Activated CD8-positive, alpha-beta memory T cell treated with anti-CD3 and anti-CD28 coated beads, Interleukin-2, amount 50 U/mL, for 4 hours (primary cell): ENCODE data around the gene SLC35F1.
"Not testable (repeated sequence)": the region's sequence is repeated elsewhere in the genome, so short reads cannot be mapped to it uniquely, and the experiment has no call there.

Experiments
- DNase-seq: peaks from one replicate; pipeline ENCODE4 v3.0.0-alpha.2; 2020

Gene SLC35F1

DNA sequence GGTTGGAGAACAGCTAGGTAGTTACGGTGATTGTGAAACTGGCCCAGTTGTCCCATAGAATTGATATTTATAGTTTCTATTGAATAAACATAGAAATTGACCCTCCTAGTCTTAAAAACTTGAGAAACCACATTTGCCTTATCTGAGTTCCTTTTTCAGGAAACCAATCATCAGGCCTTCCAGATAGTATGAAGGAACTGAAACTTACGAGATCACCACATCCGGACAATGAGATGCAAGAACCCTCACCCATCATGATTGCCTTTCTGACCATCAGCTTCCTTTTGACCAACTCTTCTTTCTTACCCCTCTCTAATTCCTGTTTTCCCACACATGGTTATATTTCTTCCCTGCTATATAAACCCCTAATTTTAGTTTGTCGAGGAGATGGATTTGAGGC is 21.8 kb downstream of the SLC35F1 start:
- DNase-seq, result no peak

DNA sequence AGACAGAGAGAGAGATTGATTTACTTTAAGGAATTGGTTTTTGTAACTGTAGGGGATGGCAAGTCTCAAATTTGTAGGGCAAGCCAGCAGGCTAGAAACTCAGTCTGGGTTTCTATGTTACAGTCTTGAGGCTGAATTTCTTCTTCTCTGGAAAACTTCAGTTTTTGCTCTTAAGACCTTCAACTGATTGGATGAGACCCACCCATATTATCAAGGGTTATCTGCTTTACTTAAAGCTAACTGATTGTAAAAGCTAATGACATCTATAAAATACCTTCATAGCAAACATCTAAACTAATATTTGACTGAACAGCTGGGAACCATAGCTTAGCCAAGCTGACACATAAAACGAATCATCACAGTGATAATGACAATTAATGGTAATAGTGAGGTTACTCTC is 22.4 kb downstream of the SLC35F1 start:
- no peak for DNase-seq

DNA sequence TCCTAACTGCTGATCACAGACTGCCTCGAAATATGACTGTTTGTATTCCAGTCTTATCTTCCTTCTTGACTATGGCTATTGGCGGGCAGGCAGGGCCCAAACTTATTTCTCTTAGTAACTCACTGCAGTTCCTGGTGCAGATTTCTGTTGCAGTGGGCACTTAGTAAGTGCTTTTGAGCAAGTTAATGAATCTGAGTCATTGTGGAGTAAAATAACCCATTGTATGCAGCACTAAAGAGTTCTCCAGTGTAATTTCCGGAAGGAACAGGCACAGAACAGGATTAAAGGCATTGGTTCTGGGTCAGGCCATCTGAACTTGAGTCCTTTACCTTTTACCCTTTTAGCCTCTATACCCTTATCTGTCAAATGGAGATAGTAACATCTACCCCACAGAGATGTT is 23.6 kb downstream of the SLC35F1 start:
- DNase-seq, result no peak

DNA sequence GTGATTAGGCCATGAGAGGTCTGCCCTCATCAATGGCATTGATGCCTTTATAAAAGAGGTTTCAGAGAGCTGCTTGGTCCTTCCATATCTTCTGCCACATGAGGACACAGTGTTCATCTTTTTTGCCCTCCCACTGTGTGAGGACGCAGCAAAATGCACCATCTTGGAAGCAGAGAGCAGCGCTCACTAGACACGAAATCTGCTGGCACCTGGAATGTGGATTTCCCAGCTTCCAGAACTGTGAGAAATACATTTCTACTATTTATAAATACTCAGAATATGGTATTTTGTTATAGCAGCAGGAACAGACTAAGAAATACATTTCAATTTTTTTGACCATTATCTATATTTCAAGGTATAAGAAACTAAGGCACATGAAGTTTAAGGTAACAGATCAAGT is 24.9 kb downstream of the SLC35F1 start:
- DNase-seq, result no peak

DNA sequence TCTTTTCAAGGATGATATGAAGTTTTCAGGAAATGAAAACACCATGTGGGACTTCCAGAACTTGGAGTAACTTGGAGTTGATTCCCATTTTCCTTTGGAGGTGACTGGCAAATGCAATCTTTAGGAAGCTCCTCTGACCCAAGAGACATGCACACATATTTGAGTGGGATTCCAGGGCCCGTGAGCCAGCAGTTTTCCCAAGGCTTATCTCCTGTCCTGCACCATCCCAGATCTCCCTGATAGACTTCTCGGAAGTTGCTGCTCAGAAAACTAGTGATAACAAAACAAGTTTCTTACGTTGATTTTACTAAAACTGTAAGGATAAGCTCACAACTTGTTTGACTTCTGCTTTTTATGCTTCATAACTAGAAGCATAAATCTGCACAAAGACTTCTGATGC is 25.6 kb downstream of the SLC35F1 start:
- no peak for DNase-seq

DNA sequence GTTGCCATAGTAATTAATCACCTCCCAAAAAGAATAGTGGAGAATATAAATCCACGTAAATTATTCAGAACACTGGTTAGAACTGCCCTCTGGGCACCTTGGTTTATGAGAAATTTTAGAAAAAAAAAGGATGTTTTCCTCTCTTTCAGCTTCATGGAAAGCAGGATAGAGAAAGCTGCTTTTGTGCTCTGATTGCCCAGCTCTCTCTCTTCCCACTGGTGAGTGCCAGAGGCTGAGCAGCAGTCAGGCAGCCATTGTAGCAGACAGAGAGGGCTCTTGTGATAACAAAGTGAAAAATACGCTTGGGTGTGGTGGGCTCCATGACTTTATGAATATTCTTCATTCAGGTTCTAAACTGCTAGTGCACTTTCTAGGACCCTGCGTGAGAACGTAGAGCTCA is 26.4 kb downstream of the SLC35F1 start:
- DNase-seq, result no peak

DNA sequence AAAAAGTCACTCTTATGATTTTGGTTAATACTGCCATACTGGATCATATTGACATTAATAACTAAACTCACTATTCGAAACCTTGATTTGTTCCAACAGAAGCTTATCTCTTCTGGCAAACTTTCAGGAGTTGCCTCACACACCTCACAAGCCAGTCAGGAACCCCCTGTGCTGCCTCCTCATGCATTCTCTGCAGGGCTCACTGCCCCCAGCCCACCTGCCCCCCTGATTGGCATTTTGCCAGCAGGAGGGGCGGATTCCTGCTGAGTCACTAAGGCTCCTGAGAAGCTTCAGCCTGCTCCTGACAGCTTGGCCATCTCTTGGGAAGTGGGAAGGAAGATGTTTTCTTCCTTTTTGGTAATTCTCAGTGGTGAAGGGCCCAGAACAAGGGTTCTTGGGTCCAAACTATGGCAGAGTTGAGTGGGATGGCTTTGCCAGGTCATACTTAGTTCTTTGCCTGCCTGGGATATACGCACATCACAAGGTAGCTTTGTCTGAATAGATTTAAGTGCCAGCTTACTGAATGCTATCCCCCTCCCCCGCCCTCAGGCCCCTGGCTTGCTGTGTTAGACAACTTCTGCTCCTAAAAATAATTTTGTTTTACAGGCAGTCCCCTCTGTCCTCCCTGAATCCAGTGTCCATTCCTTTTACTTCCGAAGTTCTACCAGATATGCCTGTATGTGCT is 31.4 kb downstream of the SLC35F1 start:
- DNase-seq, result no peak

DNA sequence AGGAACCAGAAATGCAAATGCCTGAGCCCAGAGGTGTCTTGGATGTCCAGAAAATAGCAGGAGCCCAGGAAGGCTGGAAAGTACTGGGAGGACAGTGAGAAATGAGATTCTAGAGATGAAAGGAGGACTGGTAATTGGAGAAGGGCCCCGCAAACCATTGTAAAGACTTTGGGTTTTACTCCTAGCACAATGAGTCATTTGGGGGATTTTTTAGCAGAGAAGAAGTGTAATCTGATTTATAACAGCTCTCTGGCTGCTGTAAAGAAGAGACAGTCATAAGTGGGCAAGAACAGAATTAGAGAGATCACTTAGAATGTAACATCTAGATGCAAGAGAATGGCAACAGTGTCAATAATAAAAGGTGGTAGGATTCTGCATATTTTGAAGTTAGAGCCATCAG is 40.2 kb downstream of the SLC35F1 start:
- DNase-seq, result no peak

DNA sequence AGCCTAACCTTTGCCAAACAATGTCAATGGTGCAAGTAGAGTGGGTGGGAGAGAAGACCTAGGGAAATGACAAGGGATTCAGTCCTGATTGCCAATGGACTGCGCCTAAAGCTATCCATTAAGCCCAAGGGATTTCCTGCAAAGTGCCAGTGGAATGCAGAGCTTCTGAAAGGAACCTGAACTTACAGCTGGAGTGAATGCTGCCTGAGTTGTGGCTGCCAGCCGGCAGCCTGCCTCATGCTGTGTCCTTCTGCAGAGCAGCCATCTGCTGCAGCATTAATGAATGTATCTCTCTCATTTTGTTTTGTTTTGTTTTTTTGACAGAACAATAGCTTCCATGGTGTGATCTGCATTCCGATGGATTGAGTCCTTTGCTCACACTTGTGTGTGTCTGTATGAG is 44.7 kb downstream of the SLC35F1 start:
- DNase-seq, result no peak

DNA sequence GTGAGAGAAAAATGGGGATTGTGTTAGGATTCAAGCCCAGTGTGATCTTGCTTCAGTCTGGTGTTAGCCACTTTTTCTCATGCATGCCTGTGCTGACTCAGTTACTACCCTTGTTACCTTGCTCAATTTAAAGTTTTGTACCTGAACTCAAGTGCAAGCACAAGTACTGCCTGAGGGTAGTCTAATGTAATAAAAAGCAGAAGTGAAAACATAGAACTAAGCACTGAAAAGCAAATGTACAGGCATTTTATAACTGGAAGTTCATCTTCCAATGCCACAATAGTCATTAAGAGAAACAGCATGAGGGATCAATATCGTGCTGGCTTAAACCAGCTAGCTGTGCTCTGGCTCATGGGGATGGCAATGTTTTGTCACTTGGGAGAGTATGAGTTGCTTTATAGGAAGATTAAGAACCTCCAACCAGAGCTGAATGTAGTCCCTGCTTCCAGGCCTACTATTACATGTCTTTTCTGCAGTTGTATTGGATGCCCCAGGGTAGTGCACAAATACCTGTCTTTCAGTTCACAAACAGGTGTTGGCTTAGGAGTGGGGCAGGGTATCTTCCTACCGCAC is 48.7 kb downstream of the SLC35F1 start:
- no peak for DNase-seq

DNA sequence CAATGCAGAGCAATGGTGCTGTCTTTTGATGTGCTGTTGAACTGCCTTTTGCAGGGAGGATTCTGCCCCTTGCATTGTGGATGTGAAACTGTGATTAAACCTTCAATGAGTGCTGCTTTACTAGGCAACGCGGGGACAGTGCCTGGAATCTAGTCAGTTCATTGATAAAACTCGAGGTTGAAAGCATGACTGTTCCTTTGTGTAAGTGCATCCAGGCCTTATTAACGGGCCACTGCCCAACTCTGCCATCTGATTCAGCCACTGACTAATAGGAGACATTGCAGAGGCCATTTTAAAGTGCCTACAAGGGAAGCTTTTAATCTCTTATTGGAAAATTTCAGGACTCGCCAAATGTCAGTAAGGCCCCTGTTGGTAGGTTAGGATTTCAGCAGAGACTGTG is 49.3 kb downstream of the SLC35F1 start:
- no peak for DNase-seq

DNA sequence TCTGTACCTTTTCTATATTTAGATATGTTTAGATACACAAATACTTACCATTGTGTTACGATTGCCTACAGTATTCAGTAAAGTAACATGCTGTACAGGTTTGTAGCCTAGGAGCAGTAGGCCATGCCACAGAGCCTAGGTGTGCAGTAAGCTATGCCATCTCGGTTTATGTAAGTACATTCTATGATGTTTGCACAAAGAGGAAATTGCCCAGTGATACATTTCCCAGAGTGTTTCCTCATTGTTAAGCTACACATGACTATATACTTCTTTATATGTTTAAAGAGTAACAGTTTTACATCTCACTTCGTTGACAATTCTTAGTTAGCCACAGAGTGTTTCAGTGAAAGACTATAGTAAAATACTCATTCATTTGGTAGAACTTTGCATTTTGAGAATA is 51.5 kb downstream of the SLC35F1 start:
- no peak for DNase-seq

DNA sequence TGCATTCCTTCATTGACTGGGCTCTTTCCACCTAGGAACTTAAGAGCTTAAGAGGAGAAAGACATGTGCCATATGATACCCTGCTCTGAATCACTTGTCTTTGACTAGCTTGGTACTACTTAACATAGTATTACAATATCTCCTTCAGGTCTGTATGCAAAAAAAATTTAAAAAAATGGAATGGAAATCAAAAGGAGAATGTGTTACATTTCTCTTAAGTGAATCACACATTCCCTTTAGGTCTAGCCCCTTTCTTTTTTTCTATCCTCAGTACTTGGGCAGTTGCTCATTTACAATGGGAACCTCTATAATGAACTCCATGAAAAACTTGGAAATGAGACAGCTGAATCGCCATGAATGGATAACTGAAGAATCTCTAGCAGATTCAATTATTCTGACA is 53.8 kb downstream of the SLC35F1 start:
- DNase-seq, result no peak

DNA sequence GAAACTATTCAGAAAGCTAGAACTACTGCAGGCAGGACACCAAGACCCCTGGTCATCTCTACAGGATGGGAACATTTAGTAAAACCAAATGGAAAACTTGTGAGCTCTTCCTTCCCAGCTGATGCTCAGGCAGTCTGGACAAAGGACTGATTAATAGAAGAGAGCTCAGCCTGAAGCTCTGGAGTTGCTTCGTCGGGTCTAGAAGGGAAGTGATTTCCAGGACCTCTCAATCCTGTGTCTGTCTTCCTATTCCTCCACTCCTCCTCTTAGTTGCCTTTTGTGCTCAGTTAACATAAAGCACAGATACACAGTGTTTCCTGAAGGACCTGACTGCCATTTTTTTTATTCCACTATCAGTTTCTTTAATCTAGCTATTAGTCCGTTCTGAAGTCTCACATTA is 54.2 kb downstream of the SLC35F1 start:
- DNase-seq, result no peak

DNA sequence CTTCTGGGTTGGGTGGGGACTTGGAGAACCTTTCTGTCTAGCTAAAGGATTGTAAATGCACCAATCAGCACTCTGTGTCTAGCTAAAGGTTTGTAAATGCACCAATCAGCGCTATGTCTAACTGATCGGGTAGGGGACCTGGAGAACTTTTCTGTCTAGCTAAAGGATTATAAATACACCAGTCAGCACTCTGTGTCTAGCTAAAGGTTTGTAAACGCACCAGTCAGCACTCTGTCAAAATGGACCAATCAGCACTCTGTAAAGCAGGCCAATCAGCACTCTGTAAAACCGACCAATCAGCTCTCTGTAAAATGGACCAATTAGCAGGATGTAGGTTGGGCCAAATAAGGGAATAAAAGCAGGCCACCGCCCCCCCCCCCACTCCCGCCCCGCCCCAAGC is 58.7 kb downstream of the SLC35F1 start:
- not testable (repeated sequence) for DNase-seq

DNA sequence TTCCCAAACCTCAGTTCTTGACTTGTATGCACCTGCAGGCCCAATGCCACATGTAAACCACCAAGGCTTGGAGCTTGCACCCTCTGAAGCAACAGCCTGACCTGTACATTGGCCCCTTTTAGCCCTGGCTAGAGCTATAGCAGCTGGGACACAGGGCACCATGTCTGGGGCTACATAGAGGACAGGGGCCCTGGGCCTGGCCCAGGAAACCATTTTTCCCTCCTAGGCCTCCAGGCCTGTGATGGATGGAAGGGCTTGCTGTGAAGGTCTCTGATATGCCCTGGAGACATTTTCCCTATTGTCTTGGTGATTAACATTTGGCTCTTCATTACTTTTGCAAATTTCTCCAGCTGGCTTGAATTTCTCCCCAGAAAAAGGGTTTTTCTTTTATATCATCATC is 64.6 kb downstream of the SLC35F1 start:
- no peak for DNase-seq

DNA sequence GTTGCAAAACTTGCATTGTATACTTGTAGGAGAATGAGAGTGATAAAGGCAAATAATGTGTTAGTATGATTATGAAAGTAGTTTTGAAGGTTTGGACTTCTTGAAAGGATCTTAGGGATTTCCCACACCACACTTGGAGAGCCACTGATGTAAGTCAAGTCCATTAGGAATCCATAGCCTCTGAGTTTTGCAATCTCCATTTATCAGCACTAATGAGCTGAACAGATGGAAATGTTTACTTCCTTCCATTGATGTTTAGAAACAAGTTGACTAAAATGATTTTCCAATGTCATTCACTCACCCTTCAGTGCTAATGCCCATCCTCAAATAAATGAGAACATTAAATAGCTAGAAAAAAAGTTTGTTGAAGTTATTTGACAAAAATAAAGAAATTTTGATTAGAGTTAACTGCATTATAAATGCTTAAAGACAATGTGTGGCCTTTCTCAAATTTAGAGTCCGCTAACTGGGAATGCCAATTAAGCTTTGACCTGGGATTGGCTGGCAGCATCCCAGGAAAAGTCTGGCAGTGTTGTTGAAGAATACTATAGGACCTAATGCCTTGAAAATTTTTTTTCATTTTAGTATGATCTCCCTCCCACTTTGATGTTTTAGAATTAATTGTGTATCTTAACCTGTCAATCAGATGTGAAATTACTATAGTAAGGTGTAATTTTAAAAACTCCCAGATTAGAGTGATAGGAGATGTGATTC is 68.0 kb downstream of the SLC35F1 start:
- DNase-seq, result no peak

DNA sequence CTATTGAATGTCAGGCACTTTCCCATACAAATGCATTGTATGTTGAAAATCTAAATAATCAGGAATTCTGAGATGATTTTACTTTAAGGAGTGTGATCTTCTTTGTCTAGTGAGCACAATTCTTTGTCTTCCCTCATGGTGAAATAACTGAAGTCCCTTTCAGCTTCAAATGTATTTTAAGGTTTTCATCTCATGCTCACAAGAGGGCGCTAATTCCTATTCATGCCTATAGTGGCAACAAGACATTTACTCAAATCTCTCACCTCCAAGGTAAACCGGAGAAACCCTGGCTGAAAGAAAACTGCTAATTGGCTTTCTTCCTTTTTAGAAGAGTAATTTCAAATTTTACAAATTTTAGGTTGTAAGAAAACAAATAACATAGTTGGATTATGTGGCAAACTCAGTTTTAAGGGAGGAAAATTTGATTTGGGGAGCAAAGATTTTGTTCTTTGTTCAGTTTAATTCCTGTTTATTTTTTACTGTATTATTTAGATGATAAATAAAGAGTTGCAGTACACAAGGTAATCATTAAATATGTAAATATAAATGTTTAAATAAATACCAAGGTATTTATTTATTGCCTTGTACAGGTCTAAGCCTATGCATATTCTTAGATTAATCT is 69.1 kb downstream of the SLC35F1 start:
- no peak for DNase-seq

DNA sequence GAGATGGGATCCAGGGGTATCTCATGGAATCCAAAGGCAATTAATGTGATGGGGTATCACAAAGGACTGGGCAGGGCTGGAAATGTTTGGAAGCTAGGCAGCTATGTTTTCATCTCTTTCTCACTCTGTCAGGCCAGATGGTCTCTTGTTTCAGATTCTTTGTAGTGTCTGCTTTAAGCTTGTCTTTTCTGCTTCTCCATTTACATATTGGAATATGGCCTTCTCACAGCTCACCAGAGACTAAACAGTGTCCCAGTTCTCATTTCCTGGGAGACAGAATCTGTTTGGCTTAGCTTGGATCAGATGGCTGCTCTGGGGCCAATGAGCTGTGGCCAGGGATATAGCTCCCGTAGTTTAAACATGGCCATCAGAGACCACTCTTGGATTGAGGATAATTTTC is 78.9 kb downstream of the SLC35F1 start:
- DNase-seq, result no peak

DNA sequence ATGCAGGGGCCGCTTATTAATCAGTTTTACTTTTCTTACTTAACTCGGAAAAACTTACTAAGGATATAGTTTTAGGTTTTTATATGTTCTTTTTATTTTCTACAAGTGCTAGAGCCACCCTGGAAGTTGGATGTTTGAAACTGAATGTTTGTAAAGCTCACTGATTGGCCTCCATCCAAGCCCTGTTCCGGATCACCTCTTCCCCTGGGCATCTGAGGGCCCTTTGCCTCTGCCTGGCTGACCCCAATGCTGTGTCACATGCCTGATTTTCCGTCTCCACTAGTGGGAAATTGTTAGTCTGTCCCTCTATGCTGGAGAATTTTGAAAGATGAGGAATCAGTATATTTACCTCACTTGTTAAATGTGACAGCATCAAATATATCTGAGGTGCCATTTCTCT is 79.3 kb downstream of the SLC35F1 start:
- no peak for DNase-seq

DNA sequence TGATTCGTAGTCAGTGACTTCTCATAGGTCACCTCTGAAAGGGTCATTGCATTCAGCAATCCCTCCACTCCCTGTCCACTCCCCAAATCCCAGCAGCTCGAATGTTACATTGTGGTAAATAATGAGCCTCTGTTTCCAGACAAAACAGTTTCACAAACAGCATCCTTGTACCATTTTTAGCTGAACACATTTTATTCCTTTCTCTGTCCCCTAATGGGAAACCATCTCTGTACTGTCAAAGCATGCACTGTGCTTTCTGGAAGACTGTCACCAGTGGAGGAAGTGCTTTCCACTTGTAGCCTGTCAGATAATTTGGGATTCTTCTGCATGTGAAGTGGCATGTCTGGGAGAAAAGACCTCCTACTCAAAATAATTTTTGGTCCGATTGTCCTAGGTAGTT is 82.0 kb downstream of the SLC35F1 start:
- DNase-seq, result no peak

DNA sequence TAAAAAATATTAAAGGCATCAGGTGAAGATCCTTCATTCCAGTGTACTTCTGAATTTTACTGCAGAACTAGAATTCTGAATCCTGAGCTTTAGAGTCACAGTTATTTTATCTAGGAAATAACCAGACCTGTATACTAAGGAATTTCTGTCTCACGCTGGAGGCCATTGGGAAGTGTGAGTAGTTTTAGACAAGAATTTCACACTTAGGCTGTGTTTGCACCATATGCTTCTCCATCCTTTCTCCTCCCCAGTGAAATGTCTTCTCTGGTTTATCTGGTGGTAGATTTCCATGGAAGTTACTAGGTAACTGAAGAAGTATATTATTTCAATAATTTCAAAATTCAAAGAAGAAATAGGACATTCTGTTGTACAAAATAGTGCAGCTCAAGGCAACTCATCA is 83.1 kb downstream of the SLC35F1 start:
- DNase-seq, result no peak

DNA sequence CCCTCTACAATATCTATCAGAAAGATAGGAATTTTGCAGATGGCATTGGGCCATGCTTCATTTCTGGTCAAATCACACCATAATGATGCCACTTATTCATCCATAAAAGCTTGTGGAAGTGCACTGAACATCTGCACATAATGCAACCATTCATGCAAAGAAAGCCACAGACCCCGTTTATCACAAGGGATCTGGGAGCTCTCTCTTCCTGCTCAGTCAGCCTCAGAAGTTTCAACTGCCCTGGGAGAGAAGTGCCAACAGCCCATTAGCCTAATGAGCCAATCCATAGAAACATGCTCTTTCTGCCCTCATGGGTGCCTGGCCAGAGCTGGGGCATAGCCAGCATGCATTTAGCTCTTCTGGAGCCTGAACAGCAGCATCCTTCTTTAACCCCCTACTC is 85.8 kb downstream of the SLC35F1 start:
- DNase-seq, result no peak

DNA sequence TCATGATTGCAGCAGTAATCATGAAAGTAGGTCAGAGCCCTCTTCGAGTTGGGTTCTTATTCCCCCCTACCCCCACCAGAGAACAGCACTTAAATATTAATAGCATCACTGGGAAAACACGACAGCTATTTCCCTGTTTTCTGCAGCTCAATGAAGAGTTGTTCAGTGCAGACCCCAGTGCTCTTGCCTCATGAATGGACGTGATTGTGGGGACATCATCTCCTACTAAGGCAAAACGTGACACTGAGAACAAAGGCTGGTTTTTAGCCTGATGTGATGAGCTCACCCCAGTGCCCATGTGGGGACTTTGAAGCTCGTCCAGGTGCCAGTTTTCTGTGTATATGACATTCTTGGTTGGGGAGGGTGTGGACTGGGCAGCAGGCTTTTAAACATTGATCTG is 105.9 kb downstream of the SLC35F1 start:
- no peak for DNase-seq
